M059J (cell line): ENCODE data around the gene NKRF. TPM values are rescaled to one million over a fixed set of nuclear protein-coding genes. Genes with fewer than 3 reads are reported as not detected.

Experiments used
- total RNA-seq: library from RNA; depleted of rRNA; stranded (reverse); fragments of >200 nt; shearing (Covaris generic); gene quantifications from 2 replicates; pipeline ENCODE4 v1.2.3, GENCODE V29; 2014; rRNA removed

Gene NKRF
- total RNA-seq, 1 experiment from 2014 or later, result 15.7 TPM

Other genes with a start within 250 kb of the NKRF start
- 34.3 and 46.8 TPM in 2 replicates for gene SLC25A43, start 207.1 kb downstream of the NKRF start, total RNA-seq
- 901 and 956 TPM in 2 replicates for gene SLC25A5, start 138.0 kb downstream of the NKRF start, total RNA-seq
- 66.6 and 87.6 TPM in 2 replicates for gene STEEP1, start 41.0 kb downstream of the NKRF start, total RNA-seq
- 110 and 132 TPM in 2 replicates for gene UBE2A, start 31.9 kb downstream of the NKRF start, total RNA-seq
- gene SEPTIN6, start 86.7 kb upstream of the NKRF start, total RNA-seq, result 23.7 and 25.4 TPM in 2 replicates
- 1.8 and 3.0 TPM in 2 replicates for gene SOWAHD, start 152.2 kb upstream of the NKRF start, total RNA-seq
- 4,086 and 14,063 TPM in 2 replicates for gene RPL39, start 185.2 kb upstream of the NKRF start, total RNA-seq
- 11.9 and 12.9 TPM in 2 replicates for gene UPF3B, start 246.5 kb upstream of the NKRF start, total RNA-seq